MM.1S (cell line): Measurements from ENCODE around the gene RPS21.

Experiments used
- EZH2 ChIP-seq: fragments of 300-600 bp; sonication (generic); optimal IDR thresholded peaks from 2 replicates; pipeline ENCODE3; 2017; ENCODE audit warnings: low read depth, mild to moderate bottlenecking, antibody characterized with exemption, low read length, mixed read lengths
- EZH2phosphoT487 ChIP-seq: fragments of 300-600 bp; sonication (generic); IDR thresholded peaks from 2 replicates; pipeline ENCODE4 v1.6.1; 2018; ENCODE audit warnings: antibody characterized with exemption, low read length
- TF ChIP-seq, protein P1 (sequence below): fragments of 300-600 bp; sonication (generic); IDR thresholded peaks from 2 replicates; pipeline ENCODE4 v1.5.1; 2016; ENCODE audit warnings: antibody characterized with exemption, low read length, mixed read lengths

GRCh38 chr20:62350629-62351422 lies 36.1 kb upstream of the RPS21 start:
- TF ChIP-seq, protein P1, sequence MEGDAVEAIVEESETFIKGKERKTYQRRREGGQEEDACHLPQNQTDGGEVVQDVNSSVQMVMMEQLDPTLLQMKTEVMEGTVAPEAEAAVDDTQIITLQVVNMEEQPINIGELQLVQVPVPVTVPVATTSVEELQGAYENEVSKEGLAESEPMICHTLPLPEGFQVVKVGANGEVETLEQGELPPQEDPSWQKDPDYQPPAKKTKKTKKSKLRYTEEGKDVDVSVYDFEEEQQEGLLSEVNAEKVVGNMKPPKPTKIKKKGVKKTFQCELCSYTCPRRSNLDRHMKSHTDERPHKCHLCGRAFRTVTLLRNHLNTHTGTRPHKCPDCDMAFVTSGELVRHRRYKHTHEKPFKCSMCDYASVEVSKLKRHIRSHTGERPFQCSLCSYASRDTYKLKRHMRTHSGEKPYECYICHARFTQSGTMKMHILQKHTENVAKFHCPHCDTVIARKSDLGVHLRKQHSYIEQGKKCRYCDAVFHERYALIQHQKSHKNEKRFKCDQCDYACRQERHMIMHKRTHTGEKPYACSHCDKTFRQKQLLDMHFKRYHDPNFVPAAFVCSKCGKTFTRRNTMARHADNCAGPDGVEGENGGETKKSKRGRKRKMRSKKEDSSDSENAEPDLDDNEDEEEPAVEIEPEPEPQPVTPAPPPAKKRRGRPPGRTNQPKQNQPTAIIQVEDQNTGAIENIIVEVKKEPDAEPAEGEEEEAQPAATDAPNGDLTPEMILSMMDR = no peak
- TF ChIP-seq EZH2 = no peak
- TF ChIP-seq EZH2phosphoT487 = no peak
